VCaP (cell line): ENCODE results near the gene STRAP.
"Not testable (repeated sequence)": the region's sequence is repeated elsewhere in the genome, so short reads cannot be mapped to it uniquely, and the experiment has no call there.

Source experiments
- H3K27ac ChIP-seq: fragments of 450-650 bp; 2 replicates; pipeline ENCODE4 v1.5.1; 2017
- CTCF ChIP-seq: fragments of 450-650 bp; conservative IDR thresholded peaks from 2 replicates; pipeline ENCODE4 v1.5.1; 2017; ENCODE audit warnings: mild to moderate bottlenecking, moderate library complexity

Gene STRAP

GRCh38 chr12:15939111-15939510 lies 56.9 kb downstream of the STRAP start:
- no peak for TF ChIP-seq CTCF
- H3K27ac ChIP-seq: no peak overlapping the region

- TF ChIP-seq CTCF: no peak
- no peak overlapping the region for H3K27ac ChIP-seq
Observed at GRCh38 chr12:15942475-15942874, 60.3 kb downstream of the STRAP start.

DNA sequence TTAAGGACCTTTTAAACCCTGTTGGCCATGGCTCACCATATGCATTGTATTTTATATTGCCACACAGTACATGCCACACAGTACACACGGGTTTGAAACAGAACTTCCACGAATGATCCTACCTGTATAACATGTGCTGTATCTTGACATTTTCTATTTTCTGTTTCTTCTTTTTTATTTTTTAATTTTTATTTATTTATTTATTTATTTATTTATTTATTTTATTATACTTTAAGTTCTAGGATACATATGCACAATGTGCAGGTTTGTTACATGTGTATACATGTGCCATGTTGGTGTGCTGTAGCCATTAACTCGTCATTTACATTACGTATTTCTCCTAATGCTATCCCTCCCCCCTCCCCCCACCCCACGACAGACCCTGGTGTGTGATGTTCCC lies 61.3 kb downstream of the STRAP start:
- not testable (repeated sequence) for H3K27ac ChIP-seq

- not testable (repeated sequence) for H3K27ac ChIP-seq
Observed at GRCh38 chr12:15948461-15948860, 66.3 kb downstream of the STRAP start.
